ENCODE data around the gene GSTK1.

GSTK1 gene

DNA sequence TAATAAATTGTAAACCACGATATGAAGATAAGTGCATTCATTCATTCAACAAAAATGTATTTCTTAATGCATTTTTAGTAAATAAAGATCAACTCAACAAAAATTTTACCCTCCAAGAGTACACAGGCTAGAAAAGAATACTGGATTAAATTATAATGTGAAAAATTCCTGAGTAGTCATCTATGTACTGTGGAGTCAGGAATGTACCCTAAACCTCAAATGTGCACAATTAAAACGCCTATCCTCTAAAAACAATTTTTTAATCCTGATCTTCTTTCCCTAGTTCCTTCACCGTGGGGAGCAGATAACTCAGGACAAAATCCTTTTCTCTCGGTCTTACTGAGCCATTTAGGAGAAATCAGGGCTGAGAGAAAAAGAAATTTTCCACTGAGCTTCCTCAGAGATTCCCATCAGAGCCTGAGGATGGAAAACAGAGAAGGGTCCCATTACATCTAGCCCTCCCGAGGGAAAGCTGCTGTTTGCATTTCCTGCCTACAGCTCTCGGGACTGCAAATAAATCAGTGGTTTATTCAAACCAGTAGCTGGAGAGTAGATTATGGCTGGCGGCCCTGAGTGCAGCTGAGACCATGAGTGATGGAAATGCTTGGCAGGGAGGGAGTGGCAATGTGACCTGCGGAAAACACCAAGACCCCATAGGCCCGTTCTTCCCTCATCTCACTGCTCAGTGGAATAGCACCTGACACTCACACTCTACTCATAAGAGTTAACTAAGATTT, 34.0 kb upstream of the GSTK1 start:
- no peak overlapping the region for H3K4me3 Mint-ChIP-seq
- H3K9me3 Mint-ChIP-seq, result no peaks in the 10 kb centered on the region
- no peaks in the 10 kb centered on the region for H3K36me3 Mint-ChIP-seq (ENCODE audit: low read depth)
- TF ChIP-seq, protein P1, sequence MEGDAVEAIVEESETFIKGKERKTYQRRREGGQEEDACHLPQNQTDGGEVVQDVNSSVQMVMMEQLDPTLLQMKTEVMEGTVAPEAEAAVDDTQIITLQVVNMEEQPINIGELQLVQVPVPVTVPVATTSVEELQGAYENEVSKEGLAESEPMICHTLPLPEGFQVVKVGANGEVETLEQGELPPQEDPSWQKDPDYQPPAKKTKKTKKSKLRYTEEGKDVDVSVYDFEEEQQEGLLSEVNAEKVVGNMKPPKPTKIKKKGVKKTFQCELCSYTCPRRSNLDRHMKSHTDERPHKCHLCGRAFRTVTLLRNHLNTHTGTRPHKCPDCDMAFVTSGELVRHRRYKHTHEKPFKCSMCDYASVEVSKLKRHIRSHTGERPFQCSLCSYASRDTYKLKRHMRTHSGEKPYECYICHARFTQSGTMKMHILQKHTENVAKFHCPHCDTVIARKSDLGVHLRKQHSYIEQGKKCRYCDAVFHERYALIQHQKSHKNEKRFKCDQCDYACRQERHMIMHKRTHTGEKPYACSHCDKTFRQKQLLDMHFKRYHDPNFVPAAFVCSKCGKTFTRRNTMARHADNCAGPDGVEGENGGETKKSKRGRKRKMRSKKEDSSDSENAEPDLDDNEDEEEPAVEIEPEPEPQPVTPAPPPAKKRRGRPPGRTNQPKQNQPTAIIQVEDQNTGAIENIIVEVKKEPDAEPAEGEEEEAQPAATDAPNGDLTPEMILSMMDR (IDR thresholded peaks at IDR 0.05; ENCODE audit: unreplicated experiment in 3 of 3), result no peak
- peak overlapping the region in 1 of 3 experiments; percentile 37 for H3K27ac Mint-ChIP-seq
- no peaks in the 10 kb centered on the region for H3K27me3 Mint-ChIP-seq (ENCODE audit: low read depth)
- no peaks in the 10 kb centered on the region for H3K4me1 Mint-ChIP-seq

DNA sequence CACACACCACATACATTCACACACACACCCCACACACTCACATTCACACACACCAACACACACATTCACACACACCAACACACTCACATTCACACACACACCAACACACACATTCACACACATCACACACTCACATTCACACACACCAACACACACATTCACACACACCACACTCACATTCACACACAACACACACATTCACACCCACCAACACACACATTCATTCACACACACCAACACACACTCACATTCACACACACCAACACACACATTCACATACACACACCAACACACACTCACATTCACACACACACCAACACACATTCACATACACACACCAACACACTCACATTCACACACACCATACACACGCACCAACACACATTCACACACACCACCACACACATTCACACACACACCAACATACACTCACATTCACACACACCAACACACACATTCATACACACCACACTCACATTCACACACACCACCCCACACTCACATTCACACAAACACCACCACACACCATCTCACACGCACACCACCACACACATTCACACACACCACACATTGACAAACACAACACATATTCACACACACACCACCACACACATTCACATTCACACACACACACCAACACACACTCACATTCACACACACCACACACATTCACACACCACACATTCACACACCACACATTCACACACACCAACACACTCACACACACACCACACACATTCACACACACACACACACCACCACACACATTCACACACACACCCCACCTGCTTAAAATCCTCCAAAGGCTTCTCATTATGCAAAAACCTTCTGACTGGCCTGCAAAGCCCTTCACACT, 32.4 kb upstream of the GSTK1 start:
- Mint-ChIP-seq H3K9me3 (peaks cover 7% of the 10 kb centered on the region), H3K27ac (no peak overlapping the region), H3K27me3 (ENCODE audit: low read depth) (no peaks in the 10 kb centered on the region), H3K4me1 (no peaks in the 10 kb centered on the region), H3K36me3 (ENCODE audit: low read depth) (no peaks in the 10 kb centered on the region), H3K4me3 (no peak overlapping the region)
- TF ChIP-seq, protein P1 (IDR thresholded peaks at IDR 0.05; ENCODE audit: unreplicated experiment in 3 of 3), result no peak

- Mint-ChIP-seq H3K27ac (no peak overlapping the region), H3K27me3 (ENCODE audit: low read depth) (peaks cover 5% of the 10 kb centered on the region), H3K4me1 (peaks cover 2% of the 10 kb centered on the region), H3K4me3 (no peak overlapping the region), H3K36me3 (ENCODE audit: low read depth) (no peaks in the 10 kb centered on the region), H3K9me3 (peaks cover 26% of the 10 kb centered on the region)
- TF ChIP-seq, protein P1 (IDR thresholded peaks at IDR 0.05; ENCODE audit: unreplicated experiment in 3 of 3), result no peak
These were observed 29.3 kb upstream of the GSTK1 start for GRCh38 chr7:143233816-143234532.

DNA sequence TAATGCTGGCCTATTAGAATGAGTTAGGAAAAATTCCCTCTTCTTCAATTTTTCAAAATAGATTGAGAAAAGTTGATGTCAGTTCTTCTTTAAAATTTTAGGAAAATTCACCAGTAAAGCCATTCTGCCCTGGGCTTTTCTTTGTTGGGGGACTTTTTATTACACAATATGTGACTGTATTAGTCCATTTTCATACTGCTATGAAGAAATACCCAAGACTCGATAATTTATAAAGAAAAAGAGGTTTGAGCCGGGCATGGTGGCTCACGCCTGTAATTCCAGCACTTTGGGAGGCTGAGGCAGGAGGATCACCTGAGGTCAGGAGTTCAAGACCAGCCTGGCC, 28.7 kb upstream of the GSTK1 start:
- peaks cover 5% of the 10 kb centered on the region for H3K27me3 Mint-ChIP-seq (ENCODE audit: low read depth)
- TF ChIP-seq, protein P1 (IDR thresholded peaks at IDR 0.05; ENCODE audit: unreplicated experiment in 3 of 3), result no peak
- H3K4me3 Mint-ChIP-seq, result no peak overlapping the region
- H3K4me1 Mint-ChIP-seq, result peaks cover 6% of the 10 kb centered on the region
- H3K9me3 Mint-ChIP-seq, result peaks cover 28% of the 10 kb centered on the region
- H3K27ac Mint-ChIP-seq, result no peak overlapping the region
- no peaks in the 10 kb centered on the region for H3K36me3 Mint-ChIP-seq (ENCODE audit: low read depth)

DNA sequence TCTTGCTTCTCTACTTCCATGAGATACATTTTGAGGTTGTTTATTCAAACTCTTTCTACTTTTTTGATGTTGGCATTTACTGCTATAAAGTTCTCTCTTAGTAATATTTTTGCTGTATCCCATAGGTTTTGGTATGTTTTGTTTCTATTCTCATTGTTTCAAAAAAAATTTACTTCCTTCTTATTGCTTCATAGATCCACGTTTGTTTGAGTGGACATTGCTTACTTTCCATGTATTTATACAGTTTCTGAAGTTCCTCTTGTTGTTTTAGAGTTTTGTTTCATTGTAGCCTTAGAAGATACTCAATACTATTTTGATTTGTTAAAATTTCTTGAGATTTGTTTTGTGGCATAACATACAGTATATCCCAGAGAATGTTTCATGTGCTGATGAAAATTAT, 27.7 kb upstream of the GSTK1 start:
- H3K9me3 Mint-ChIP-seq, result peaks cover 28% of the 10 kb centered on the region
- no peak overlapping the region for H3K27ac Mint-ChIP-seq
- peaks cover 10% of the 10 kb centered on the region for H3K4me1 Mint-ChIP-seq
- TF ChIP-seq, protein P1 (IDR thresholded peaks at IDR 0.05; ENCODE audit: unreplicated experiment in 3 of 3), result no peak
- no peaks in the 10 kb centered on the region for H3K36me3 Mint-ChIP-seq (ENCODE audit: low read depth)
- peaks cover 5% of the 10 kb centered on the region for H3K27me3 Mint-ChIP-seq (ENCODE audit: low read depth)
- H3K4me3 Mint-ChIP-seq, result no peak overlapping the region

Data from nephron (organoid).